Endothelial cell (in vitro differentiated cells): ENCODE data around the gene EIF4E2. TPM values are rescaled to one million over a fixed set of nuclear protein-coding genes. Genes with fewer than 3 reads are reported as not detected.

ENCODE experiments used
- DNase-seq: peaks from one replicate; pipeline ENCODE4 v3.0.0; 2021; ENCODE audit warnings: low spot score
- H3K27ac Mint-ChIP-seq: one replicate; pipeline ENCODE4 v1.8.0; 2021; ENCODE audit warnings: mixed read lengths, inconsistent platforms; ENCODE audit not compliant: unreplicated experiment
- H3K27me3 Mint-ChIP-seq: one replicate; pipeline ENCODE4 v1.8.0; 2021; ENCODE audit warnings: mild to moderate bottlenecking, moderate library complexity, mixed read lengths, inconsistent platforms; ENCODE audit not compliant: unreplicated experiment
- H3K36me3 Mint-ChIP-seq: one replicate; pipeline ENCODE4 v1.8.0; 2021; ENCODE audit warnings: mild to moderate bottlenecking, low read depth, mixed read lengths, inconsistent platforms; ENCODE audit not compliant: unreplicated experiment
- H3K4me1 Mint-ChIP-seq: one replicate; pipeline ENCODE4 v1.8.0; 2021; ENCODE audit warnings: mild to moderate bottlenecking, mixed read lengths, inconsistent platforms; ENCODE audit not compliant: unreplicated experiment
- H3K4me3 Mint-ChIP-seq: one replicate; pipeline ENCODE4 v1.8.0; 2021; ENCODE audit warnings: mild to moderate bottlenecking, mixed read lengths, inconsistent platforms; ENCODE audit not compliant: unreplicated experiment
- H3K9me3 Mint-ChIP-seq: one replicate; pipeline ENCODE4 v1.8.0; 2021; ENCODE audit warnings: mixed read lengths, inconsistent platforms; ENCODE audit not compliant: unreplicated experiment
- total RNA-seq: library from RNA; stranded (reverse); fragmentation: NEBNext Ultra II Directional; extraction: Animal tissue kit (Norgen Biotek cat#: 25700); gene quantifications from one replicate; pipeline ENCODE4 v1.2.1, GENCODE V29; 2021; ENCODE audit not compliant: unreplicated experiment
- TF ChIP-seq, protein P1 (sequence below): fragments of 200-600 bp; sonication (generic); IDR thresholded peaks from one replicate; pipeline ENCODE4 v1.5.0; 2021; ENCODE audit warnings: antibody characterized with exemption; ENCODE audit not compliant: unreplicated experiment

Gene EIF4E2
- total RNA-seq, 1 donor from 2014 or later: 94.8 TPM

DNA sequence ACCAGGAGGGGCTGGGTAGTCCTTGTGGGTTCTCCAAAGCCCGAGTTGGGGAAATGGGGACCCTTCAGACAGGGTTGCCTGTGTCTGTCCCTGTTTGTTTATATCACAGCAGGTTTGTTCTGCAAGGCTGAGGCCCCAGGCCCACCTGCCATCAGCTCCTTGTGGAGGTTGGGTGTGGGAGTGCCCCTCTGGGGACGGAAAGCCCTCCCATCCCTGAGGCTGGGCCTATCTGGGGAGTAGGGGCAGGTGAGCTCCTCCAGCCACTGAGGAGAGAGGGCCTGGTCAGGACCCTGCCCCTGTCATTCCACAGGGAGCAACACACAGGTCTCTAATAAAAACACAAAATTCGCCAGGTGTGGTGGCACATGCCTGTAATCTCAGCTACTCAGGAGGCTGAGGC lies 59.6 kb downstream of the EIF4E2 start:
- H3K36me3 Mint-ChIP-seq: no peaks in the 10 kb centered on the region
- H3K27ac Mint-ChIP-seq: no peak overlapping the region
- H3K4me1 Mint-ChIP-seq: no peaks in the 10 kb centered on the region
- TF ChIP-seq, protein P1, sequence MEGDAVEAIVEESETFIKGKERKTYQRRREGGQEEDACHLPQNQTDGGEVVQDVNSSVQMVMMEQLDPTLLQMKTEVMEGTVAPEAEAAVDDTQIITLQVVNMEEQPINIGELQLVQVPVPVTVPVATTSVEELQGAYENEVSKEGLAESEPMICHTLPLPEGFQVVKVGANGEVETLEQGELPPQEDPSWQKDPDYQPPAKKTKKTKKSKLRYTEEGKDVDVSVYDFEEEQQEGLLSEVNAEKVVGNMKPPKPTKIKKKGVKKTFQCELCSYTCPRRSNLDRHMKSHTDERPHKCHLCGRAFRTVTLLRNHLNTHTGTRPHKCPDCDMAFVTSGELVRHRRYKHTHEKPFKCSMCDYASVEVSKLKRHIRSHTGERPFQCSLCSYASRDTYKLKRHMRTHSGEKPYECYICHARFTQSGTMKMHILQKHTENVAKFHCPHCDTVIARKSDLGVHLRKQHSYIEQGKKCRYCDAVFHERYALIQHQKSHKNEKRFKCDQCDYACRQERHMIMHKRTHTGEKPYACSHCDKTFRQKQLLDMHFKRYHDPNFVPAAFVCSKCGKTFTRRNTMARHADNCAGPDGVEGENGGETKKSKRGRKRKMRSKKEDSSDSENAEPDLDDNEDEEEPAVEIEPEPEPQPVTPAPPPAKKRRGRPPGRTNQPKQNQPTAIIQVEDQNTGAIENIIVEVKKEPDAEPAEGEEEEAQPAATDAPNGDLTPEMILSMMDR: no peak
- H3K4me3 Mint-ChIP-seq: no peak overlapping the region
- no peak for DNase-seq
- no peaks in the 10 kb centered on the region for H3K9me3 Mint-ChIP-seq
- H3K27me3 Mint-ChIP-seq: no peaks in the 10 kb centered on the region

DNA sequence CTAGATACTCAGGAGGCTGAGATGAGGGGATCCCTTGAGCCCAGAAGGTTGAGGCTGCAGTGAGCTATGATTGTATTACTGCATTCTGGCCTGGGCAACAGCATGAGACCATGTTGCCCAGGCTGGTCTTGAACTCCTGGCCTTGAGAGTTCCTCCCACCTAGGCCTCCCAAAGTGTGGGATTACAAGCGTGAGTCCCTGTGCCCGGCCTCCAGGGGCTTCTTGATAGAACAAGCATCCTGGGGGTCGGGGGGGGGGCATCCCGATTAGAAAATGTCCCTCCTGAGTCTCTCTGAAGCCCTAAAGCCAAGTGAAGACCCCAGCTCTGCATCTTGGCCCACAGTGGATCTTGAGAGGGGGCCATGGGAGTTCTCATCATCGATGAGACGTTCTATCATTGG lies 60.6 kb downstream of the EIF4E2 start:
- no peaks in the 10 kb centered on the region for H3K36me3 Mint-ChIP-seq
- H3K27ac Mint-ChIP-seq: no peak overlapping the region
- no peaks in the 10 kb centered on the region for H3K9me3 Mint-ChIP-seq
- no peaks in the 10 kb centered on the region for H3K27me3 Mint-ChIP-seq
- TF ChIP-seq, protein P1: no peak
- no peak for DNase-seq
- no peaks in the 10 kb centered on the region for H3K4me1 Mint-ChIP-seq
- H3K4me3 Mint-ChIP-seq: no peak overlapping the region

DNA sequence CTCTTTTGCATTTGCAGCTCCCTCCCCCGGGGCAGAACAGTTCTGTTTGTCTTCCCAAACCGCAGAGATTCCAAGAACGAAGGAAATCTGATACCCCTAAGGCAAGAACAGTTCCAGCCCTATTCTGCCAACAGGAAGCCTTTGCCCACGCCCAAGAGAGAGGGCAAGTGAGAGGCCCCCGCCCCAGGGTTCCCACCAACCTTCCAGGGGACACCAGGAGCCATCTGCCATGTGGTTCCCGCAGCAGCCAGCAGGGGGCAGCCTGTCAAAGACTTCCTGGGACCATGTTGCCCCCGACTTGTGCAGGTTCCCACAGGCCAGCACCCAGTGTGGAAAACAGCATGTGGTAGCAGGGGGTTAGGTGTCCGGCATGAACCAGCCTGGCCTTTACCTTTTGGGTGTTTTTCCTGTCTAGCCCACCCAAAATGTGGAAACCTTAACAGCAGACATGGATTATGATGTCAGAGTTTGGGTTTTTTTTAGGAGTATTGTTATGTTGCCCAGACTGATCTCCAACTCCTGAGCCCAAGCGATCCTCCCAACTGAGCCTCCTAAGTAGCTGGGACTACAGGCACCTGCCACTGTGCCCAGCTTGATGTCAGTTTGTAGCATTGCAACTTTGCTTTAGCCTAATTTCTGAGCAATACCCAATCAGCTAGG lies 61.2 kb downstream of the EIF4E2 start:
- Mint-ChIP-seq H3K36me3 (no peaks in the 10 kb centered on the region), H3K9me3 (no peaks in the 10 kb centered on the region), H3K4me3 (no peak overlapping the region)

DNA sequence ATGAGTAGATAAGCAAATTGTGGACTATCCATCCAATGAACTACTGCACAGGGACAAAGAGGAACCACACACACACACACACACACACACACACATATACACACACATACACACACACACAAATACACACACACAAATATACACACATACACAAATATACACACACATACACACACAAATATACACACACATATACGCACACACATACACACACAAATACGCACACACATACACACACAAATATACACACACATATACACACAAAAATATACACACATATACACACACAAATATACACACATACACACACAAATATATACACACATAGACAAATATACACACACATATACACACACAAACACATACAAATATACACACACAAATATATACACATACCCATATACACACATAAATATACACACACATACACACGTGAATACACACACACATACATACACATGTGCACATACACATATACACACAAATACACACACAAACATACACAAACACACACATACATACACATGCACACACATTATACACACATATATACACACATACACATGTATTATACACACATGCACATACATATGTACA lies 63.1 kb downstream of the EIF4E2 start:
- no peak overlapping the region for H3K27ac Mint-ChIP-seq
- TF ChIP-seq, protein P1: no peak
- H3K36me3 Mint-ChIP-seq: no peaks in the 10 kb centered on the region
- DNase-seq: no peak
- H3K4me3 Mint-ChIP-seq: no peak overlapping the region
- H3K27me3 Mint-ChIP-seq: no peaks in the 10 kb centered on the region
- H3K4me1 Mint-ChIP-seq: no peaks in the 10 kb centered on the region
- no peaks in the 10 kb centered on the region for H3K9me3 Mint-ChIP-seq

More for the DNA sequence above, 61.2 kb downstream of the EIF4E2 start:
- no peaks in the 10 kb centered on the region for H3K27me3 Mint-ChIP-seq
- peak; percentile 66 for DNase-seq
- TF ChIP-seq, protein P1: peak; percentile 91
- H3K4me1 Mint-ChIP-seq: no peaks in the 10 kb centered on the region
- H3K27ac Mint-ChIP-seq: no peak overlapping the region

DNA sequence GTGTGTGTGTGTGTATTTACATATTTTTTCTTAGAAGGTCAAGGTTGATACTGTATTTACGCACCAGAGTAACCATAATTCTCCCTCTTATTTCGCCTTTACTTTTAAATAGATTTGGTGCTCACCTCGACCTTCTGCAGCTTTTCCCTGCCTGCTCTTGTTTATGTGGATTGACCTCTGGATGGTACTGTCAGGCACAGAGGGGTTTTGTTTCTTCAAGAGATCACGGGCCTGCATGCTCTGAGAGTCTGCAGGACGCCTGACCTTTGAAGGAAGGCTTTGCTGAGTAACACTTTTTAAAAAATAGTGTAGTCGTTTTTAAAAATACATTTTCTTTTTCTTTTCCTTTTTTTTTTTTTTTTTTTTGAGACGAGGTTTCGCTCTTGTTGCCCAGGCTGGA lies 64.8 kb downstream of the EIF4E2 start:
- Mint-ChIP-seq H3K9me3 (no peaks in the 10 kb centered on the region), H3K27me3 (no peaks in the 10 kb centered on the region), H3K36me3 (no peaks in the 10 kb centered on the region), H3K4me1 (no peaks in the 10 kb centered on the region), H3K4me3 (no peak overlapping the region), H3K27ac (no peak overlapping the region)
- TF ChIP-seq, protein P1: no peak
- no peak for DNase-seq
